Measurements from ENCODE around the gene ENTPD8.
"Not testable (repeated sequence)": the region's sequence is repeated elsewhere in the genome, so short reads cannot be mapped to it uniquely, and the experiment has no call there.

ENTPD8 gene

GRCh38 chr9:137392232-137393007 is 48.7 kb downstream of the ENTPD8 start:
- DNase-seq: no peak

DNA sequence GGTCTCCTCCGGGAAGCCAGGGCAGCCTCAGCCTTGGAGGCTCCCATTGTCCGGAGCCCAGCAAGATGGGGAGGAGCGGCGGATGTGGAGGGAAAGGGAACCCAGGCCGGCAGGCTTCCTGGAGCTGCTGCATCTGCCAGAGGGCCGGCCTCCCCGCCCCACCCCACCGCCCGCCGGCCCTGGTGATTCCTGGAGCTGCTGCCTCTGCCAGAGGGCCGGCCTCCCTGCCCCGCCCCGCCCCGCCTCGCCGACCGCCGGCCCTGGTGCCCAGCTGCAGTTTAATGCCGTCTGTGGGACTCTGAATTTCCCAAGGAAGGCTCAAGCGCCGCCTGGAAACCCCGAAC is 49.8 kb downstream of the ENTPD8 start:
- no peak for DNase-seq

- peak; percentile 77 to 90 for DNase-seq
Measured at GRCh38 chr9:137390553-137391410, 50.4 kb downstream of the ENTPD8 start.

DNA sequence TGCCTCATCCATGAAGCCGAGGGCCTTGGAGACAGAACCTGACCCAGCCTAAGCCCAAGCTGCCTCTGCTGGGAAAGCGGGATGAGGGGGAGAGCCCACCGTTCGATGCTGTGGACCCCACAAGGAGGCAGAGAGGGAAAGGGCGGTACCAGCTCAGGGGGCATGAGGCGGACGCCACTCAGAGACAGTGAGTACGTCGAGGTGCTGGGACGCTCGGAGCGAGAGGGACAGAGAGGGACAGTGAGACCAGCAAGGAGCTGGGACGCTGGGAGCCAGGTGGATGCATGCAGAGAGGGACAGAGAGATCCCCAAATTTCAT is 51.8 kb downstream of the ENTPD8 start:
- no peak for DNase-seq

DNA sequence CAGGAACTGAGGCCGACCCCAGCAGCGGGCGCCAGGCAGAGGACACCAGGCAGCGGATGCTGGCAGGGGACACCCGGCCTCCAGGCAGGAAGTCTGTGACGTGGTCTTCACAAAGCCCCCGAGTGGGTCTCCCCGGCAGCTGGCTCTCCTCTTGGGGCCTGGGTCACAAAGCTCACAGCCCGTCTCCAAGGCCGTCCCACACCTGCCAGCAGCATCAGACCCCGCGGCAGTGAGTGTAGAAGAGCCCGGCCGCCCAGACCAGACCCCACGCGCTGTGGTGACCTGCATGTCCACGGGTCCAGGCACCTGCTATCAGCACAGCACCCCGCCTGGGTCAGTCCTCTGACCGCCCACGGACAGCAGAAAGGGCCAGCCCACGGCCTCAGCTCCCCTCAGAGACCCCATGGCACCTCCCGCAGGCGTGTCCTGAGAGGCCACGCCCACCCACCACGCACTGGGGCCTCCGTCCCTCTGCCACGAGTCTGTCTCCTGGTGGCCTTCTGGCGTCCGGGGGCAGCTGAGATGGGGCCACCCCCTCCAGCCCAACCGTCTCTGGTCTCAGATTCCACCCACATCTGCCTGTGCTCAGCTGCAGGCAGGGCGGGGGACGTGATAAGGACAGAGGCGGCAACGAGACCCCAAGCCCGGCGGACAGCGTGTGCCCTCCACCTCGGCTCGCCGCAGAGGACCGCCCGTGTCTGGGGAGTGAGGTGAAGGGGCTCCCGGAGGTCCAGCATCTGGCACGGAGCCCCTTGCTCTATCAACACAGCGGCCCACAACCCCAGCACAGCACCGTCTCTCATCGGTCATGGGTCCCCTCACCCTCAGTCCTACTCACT is 52.3 kb downstream of the ENTPD8 start:
- DNase-seq: peak in 1 of 2 experiments; percentile 56

GRCh38 chr9:137387891-137388560 is 53.1 kb downstream of the ENTPD8 start:
- DNase-seq: no peak

- DNase-seq: no peak
Measured at GRCh38 chr9:137387114-137387890, 53.9 kb downstream of the ENTPD8 start.

DNA sequence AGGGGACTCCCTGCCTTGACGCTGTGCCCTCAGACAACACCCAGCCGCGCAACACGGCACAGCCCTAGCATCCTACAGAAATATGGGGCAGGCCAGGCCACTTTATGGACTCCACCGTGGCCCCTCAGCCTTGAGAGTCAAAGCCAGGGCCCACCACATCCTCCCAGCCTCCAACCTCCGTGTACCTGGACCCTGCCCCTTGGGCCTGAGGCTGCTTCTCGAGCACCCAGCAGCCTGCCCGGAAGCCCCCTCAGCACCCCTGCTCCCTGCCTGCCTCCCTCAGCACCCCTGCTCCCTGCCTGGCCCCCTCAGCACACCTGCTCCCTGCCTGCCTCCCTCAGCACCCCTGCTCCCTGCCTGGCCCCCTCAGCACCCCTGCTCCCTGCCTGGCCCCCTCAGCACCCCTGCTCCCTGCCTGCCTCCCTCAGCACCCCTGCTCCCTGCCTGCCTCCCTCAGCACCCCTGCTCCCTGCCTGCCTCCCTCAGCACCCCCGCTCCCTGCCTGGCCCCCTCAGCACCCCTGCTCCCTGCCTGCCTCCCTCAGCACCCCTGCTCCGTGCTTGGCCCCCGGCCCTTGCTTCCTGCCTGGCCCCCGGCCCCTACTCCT is 54.5 kb downstream of the ENTPD8 start:
- DNase-seq: not testable (repeated sequence)

DNA sequence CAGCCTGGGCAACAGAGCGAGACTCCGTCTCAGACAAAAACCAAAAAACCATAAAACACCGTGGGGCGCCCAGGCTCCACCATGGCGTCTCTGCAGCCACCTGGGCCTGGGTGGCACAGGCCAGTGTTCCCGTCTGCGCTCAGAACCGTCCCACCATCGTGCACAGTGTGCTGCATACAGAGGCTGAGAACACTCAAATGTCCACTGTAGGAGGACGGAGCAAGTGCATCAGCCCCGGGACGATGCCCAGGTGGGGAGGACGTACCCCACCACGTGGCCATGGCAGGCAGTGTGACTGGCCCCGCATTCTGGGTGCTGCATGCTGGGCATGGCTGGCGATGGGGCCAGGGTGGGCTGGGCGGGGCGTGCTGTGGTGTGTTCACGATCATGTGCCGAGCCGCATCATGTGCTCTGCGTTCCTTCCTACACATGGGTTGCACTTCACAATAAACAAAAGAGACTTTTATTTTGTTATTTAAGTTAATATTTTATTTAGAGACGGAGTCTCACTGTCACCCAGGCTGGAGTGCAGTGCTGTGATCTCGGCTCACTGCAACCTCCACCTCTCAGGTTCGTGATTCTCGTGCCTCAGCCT is 56.0 kb downstream of the ENTPD8 start:
- no peak for DNase-seq

Measured in NCI-H524 (cell line).